ENCODE data around the gene KLK3.

- TF ChIP-seq CTCF (IDR thresholded peaks at IDR 0.05) (no peak), POLR2A (IDR thresholded peaks at IDR 0.05) (no peak)
These were observed 42.9 kb downstream of the KLK3 start for GRCh38 chr19:50897612-50898011.
